GM19043 (cell line): ENCODE measurements around the gene METTL8.

Experiments used
- ATAC-seq: cut with Tn5 transposase; IDR thresholded peaks from one replicate; pipeline ENCODE4 v1.9.1; 2021; ENCODE audit warnings: low read depth; ENCODE audit not compliant: unreplicated experiment

The METTL8 gene

DNA sequence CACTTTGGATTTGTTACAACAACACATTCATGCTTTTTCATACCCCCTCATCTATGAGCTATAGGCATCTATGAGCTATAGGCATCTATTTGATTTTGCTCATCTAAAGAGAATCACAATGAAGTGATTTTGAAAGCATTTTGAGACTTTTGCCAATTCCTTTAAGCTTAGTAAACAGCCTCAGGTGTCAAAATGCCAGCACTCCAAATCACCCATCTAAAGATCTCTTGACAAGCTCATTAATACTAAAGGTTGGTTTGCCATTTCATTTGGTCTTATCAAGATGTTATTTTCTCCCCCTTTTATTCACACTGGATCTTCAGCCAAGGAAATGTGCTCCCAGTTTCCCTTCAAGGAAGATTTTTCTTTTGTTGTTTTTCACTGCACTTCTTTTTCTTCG lies 162.4 kb downstream of the METTL8 start:
- ATAC-seq: no peak

DNA sequence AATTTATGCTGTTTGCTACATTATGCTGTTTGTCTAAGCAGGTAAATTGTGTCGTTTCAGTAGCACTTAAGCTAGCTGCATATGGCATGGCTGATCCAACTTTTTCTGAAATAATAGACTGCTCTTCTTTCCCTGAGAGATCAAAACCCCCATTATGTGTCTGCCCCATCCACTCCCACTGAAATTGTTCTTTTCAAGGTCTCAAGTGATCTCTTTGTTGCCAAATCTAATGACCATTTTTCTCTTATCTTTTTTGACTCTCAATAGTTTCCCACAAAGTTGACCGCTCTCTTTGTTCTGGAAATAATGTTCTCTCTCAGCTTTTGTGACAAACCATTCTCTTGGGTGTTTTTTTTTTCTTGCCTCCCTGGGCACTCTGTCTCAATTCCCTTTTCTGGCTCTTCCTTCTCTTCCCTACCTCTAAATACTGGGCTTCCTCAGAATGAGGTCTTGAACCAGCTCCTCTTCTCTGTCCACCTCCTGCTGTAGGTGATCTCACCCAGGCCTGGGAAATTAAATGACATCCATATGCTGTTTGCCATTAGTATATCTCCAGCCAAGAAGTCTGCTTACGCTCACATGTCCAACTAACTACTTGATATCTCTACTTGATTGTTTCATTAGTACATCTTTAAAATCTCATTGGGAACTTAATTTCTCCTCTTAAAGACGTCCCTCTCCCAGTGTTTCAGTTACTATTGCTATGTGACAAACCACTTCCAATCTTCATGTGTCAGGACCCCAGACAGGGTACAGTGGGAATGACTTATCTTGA lies 165.7 kb downstream of the METTL8 start:
- ATAC-seq: no peak
